HCT116 (cell line): Measurements from ENCODE around the gene ACSL6.

Experiments
- EGR1 ChIP-seq: IDR thresholded peaks from 2 replicates; pipeline ENCODE4 v1.6.1; 2012; ENCODE audit warnings: low read depth
- ELF1 ChIP-seq: IDR thresholded peaks from 2 replicates; pipeline ENCODE4 v1.6.1; 2012; ENCODE audit warnings: low read depth, borderline replicate concordance
- EZH2 ChIP-seq: fragments of 200-600 bp; sonication (generic); IDR thresholded peaks from 2 replicates; pipeline ENCODE4 v1.6.1; 2017; ENCODE audit warnings: antibody characterized with exemption, mixed run types
- POLR2A ChIP-seq: IDR thresholded peaks from 2 replicates; pipeline ENCODE4 v1.7.0; 2011; ENCODE audit warnings: borderline replicate concordance; ENCODE audit not compliant: insufficient read depth, insufficient read length; ENCODE audit errors: extremely low read depth
- POLR2AphosphoS5 ChIP-seq: IDR thresholded peaks from 2 replicates; pipeline ENCODE4 v1.6.1; 2011; ENCODE audit warnings: mild to moderate bottlenecking, low read depth, low read length, moderate library complexity
- TF ChIP-seq, protein P1 (sequence below): IDR thresholded peaks from 2 replicates; pipeline ENCODE4 v1.6.1; 2012; ENCODE audit warnings: low read depth
- TF ChIP-seq, protein P2 (sequence below), 3 experiments: fragments of 200-600 bp in 1 of 3; sonication (generic) in 1 of 3; IDR thresholded peaks in 2 of 3; conservative IDR thresholded peaks in 1 of 3; 2 replicates each; pipeline ENCODE4 v1.5.1; 2012 to 2017; ENCODE audit warnings: low read depth in 2 of 3, low read length in 2 of 3, antibody characterized with exemption in 1 of 3, borderline replicate concordance in 1 of 3, control low read depth in 1 of 3, mild to moderate bottlenecking in 1 of 3, mixed read lengths in 1 of 3, mixed run types in 1 of 3, moderate library complexity in 1 of 3; ENCODE audit not compliant: insufficient read depth in 1 of 3
- TF ChIP-seq, protein P3 (sequence below): IDR thresholded peaks from 2 replicates; pipeline ENCODE4 v1.6.1; 2012

DNA sequence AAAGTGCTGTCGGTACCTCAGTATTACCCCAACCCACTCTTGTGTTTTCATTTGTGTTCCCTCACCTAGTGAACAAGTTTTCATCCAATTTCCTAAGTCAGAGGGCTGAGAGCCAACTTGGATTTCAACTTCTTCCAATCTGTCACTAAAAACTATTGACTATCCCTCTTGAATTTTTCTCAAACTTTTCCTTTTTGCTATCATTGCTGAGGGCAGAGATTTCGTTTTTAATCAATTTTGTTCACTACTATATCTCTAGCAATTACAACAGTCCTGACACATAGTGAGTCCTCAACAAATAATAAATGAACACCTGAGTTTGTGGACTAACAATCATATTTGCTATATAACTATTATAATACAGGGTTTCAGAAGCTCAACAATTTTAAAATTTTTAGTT lies 95.0 kb downstream of the ACSL6 start:
- TF ChIP-seq, protein P1, sequence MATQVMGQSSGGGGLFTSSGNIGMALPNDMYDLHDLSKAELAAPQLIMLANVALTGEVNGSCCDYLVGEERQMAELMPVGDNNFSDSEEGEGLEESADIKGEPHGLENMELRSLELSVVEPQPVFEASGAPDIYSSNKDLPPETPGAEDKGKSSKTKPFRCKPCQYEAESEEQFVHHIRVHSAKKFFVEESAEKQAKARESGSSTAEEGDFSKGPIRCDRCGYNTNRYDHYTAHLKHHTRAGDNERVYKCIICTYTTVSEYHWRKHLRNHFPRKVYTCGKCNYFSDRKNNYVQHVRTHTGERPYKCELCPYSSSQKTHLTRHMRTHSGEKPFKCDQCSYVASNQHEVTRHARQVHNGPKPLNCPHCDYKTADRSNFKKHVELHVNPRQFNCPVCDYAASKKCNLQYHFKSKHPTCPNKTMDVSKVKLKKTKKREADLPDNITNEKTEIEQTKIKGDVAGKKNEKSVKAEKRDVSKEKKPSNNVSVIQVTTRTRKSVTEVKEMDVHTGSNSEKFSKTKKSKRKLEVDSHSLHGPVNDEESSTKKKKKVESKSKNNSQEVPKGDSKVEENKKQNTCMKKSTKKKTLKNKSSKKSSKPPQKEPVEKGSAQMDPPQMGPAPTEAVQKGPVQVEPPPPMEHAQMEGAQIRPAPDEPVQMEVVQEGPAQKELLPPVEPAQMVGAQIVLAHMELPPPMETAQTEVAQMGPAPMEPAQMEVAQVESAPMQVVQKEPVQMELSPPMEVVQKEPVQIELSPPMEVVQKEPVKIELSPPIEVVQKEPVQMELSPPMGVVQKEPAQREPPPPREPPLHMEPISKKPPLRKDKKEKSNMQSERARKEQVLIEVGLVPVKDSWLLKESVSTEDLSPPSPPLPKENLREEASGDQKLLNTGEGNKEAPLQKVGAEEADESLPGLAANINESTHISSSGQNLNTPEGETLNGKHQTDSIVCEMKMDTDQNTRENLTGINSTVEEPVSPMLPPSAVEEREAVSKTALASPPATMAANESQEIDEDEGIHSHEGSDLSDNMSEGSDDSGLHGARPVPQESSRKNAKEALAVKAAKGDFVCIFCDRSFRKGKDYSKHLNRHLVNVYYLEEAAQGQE: no peak
- TF ChIP-seq ELF1 (no peak), EZH2 (no peak), EGR1 (no peak), POLR2AphosphoS5 (no peak), POLR2A (no peak)
- TF ChIP-seq, protein P2, sequence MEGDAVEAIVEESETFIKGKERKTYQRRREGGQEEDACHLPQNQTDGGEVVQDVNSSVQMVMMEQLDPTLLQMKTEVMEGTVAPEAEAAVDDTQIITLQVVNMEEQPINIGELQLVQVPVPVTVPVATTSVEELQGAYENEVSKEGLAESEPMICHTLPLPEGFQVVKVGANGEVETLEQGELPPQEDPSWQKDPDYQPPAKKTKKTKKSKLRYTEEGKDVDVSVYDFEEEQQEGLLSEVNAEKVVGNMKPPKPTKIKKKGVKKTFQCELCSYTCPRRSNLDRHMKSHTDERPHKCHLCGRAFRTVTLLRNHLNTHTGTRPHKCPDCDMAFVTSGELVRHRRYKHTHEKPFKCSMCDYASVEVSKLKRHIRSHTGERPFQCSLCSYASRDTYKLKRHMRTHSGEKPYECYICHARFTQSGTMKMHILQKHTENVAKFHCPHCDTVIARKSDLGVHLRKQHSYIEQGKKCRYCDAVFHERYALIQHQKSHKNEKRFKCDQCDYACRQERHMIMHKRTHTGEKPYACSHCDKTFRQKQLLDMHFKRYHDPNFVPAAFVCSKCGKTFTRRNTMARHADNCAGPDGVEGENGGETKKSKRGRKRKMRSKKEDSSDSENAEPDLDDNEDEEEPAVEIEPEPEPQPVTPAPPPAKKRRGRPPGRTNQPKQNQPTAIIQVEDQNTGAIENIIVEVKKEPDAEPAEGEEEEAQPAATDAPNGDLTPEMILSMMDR (IDR thresholded peaks at IDR 0.05 in 2 of 3, conservative IDR thresholded peaks at IDR 0.05 in 1 of 3; ENCODE audit: borderline replicate concordance in 1 of 3, insufficient read depth in 1 of 3, low read depth in 2 of 3, low read length in 2 of 3): no peak
- TF ChIP-seq, protein P3, sequence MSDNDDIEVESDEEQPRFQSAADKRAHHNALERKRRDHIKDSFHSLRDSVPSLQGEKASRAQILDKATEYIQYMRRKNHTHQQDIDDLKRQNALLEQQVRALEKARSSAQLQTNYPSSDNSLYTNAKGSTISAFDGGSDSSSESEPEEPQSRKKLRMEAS: no peak
